Progenitor cell of endocrine pancreas (in vitro differentiated cells): ENCODE results near the gene IHH. TPM values are rescaled to one million over a fixed set of nuclear protein-coding genes. Genes with fewer than 3 reads are reported as not detected.
A peak's percentile ranks its signal among the peaks of the same experiment; 100 is the strongest.

Source experiments
- DNase-seq: peaks from one replicate; pipeline ENCODE4 v3.0.0; 2021; ENCODE audit warnings: low spot score; ENCODE audit not compliant: unreplicated experiment
- H3K27ac Mint-ChIP-seq: 2 replicates; pipeline ENCODE4 v1.8.0; 2021; ENCODE audit warnings: mild to moderate bottlenecking, moderate library complexity, mixed read lengths
- H3K27me3 Mint-ChIP-seq: 2 replicates; pipeline ENCODE4 v1.8.0; 2021; ENCODE audit warnings: mixed read lengths
- H3K36me3 Mint-ChIP-seq: 2 replicates; pipeline ENCODE4 v1.8.0; 2022; ENCODE audit warnings: mixed read lengths; ENCODE audit not compliant: insufficient read depth
- H3K4me1 Mint-ChIP-seq: 2 replicates; pipeline ENCODE4 v1.8.0; 2021; ENCODE audit warnings: low read depth, mixed read lengths
- H3K4me3 Mint-ChIP-seq: 2 replicates; pipeline ENCODE4 v1.8.0; 2021; ENCODE audit warnings: low read depth, mild to moderate bottlenecking, moderate library complexity, mixed read lengths
- H3K9me3 Mint-ChIP-seq: 2 replicates; pipeline ENCODE4 v1.8.0; 2021; ENCODE audit warnings: low read depth, mixed read lengths
- total RNA-seq: library from RNA; stranded (reverse); gene quantifications from 2 replicates; pipeline ENCODE4 v1.2.1, GENCODE V29; 2021
- TF ChIP-seq, protein P1 (sequence below): fragments of 200-600 bp; sonication (generic); IDR thresholded peaks from one replicate; pipeline ENCODE4 v1.5.0; 2021; ENCODE audit warnings: antibody characterized with exemption, mild to moderate bottlenecking; ENCODE audit not compliant: unreplicated experiment

IHH gene
- total RNA-seq, 1 donor from 2014 or later, result 17.3 TPM

DNA sequence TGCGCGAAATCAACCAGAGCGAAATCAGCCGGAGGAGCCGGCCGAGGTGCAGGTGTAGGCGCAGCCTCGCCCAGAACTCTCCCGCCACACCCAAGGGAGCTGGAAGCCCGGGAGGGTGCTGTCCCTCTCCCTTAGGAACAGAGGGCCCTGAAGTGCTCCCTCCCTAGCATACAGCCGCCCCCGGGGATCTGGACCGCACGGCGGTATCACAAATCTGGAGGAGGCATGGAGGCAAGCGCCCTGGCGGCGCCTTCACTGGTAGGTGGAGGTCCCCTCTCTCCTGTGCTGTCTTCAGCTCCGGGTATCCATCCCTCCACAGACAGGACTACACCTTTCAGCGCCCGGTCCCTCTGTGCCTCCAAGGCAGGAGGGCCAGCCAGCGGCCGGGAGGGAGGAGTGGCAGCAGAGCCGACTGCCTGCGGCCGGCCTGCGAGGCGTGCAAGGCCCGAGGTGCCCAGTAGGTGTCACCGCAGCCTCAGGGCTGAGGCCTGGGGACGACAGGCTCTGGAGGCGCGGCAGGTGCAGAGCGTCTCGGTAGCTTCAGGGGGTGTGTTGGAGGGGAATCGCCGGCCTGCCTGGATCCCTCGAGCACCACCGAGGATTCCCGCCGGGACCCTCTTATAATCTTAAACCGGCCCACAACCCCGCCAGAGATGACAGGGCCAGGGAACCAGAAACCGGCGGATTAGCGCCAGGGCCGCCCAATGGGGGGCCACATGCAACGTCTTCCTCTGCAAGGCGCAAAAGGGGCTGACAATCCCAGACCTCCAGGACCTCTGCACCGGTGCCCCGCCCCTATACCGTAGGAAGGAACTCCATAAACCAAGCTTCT, 2.8 kb downstream of the IHH start:
- TF ChIP-seq, protein P1, sequence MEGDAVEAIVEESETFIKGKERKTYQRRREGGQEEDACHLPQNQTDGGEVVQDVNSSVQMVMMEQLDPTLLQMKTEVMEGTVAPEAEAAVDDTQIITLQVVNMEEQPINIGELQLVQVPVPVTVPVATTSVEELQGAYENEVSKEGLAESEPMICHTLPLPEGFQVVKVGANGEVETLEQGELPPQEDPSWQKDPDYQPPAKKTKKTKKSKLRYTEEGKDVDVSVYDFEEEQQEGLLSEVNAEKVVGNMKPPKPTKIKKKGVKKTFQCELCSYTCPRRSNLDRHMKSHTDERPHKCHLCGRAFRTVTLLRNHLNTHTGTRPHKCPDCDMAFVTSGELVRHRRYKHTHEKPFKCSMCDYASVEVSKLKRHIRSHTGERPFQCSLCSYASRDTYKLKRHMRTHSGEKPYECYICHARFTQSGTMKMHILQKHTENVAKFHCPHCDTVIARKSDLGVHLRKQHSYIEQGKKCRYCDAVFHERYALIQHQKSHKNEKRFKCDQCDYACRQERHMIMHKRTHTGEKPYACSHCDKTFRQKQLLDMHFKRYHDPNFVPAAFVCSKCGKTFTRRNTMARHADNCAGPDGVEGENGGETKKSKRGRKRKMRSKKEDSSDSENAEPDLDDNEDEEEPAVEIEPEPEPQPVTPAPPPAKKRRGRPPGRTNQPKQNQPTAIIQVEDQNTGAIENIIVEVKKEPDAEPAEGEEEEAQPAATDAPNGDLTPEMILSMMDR, result peak; percentile 92
- peak; percentile 72 for DNase-seq
- Mint-ChIP-seq H3K9me3 (no peaks in the 10 kb centered on the region), H3K4me1 (peaks cover 11% of the 10 kb centered on the region), H3K4me3 (peak overlapping the region; percentile 84), H3K27me3 (peaks cover 51% of the 10 kb centered on the region), H3K27ac (no peak overlapping the region), H3K36me3 (peaks cover 2% of the 10 kb centered on the region)

- TF ChIP-seq, protein P1, result no peak
- Mint-ChIP-seq H3K27ac (no peak overlapping the region), H3K9me3 (no peaks in the 10 kb centered on the region), H3K4me3 (no peak overlapping the region), H3K36me3 (peaks cover 2% of the 10 kb centered on the region), H3K4me1 (peaks cover 11% of the 10 kb centered on the region), H3K27me3 (peaks cover 49% of the 10 kb centered on the region)
- no peak for DNase-seq
These were observed 3.6 kb downstream of the IHH start for GRCh38 chr2:219056896-219057708.

DNA sequence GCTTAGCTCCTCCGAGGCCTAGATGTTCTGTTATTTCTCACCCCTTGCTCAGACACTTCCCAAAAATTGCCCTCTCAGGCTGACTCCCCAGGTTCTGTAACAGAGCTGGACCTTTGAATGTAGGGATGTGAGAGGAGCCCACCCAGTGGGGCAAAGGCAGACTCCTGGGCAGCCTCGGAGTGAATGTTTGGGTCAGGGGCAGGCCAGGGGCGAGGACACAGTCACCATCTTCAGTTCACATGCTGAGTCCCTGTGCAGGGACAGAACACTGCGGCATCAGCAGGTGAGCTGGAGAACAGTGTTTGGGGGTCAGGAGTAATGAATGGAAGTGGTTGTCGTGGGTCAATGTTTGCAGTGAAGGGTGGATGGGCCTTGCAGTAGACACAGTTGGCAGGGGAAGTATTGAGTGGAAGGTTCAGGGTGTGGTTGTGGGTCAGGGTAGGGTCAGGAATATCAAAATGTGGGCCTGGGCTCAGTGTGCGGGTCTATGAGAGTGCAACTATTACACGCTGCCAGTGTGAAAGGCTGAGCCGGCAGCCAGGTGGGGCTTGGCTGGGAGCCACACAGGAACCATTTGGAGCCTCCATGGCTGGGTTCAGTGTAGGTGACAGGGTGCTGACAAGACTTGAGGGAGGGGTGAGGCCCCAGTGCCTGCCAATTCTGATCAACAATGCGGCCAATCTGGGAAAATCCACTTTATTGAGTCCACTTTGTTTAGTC, 4.4 kb downstream of the IHH start:
- H3K27me3 Mint-ChIP-seq, result peaks cover 45% of the 10 kb centered on the region
- H3K36me3 Mint-ChIP-seq, result peaks cover 2% of the 10 kb centered on the region
- no peak for DNase-seq
- peaks cover 9% of the 10 kb centered on the region for H3K4me1 Mint-ChIP-seq
- no peaks in the 10 kb centered on the region for H3K9me3 Mint-ChIP-seq
- TF ChIP-seq, protein P1, result no peak
- H3K4me3 Mint-ChIP-seq, result no peak overlapping the region
- no peak overlapping the region for H3K27ac Mint-ChIP-seq

GRCh38 chr2:219054956-219055903, 5.5 kb downstream of the IHH start:
- Mint-ChIP-seq H3K4me1 (peaks cover 8% of the 10 kb centered on the region), H3K27me3 (peaks cover 52% of the 10 kb centered on the region), H3K9me3 (no peaks in the 10 kb centered on the region), H3K27ac (no peak overlapping the region), H3K36me3 (peaks cover 2% of the 10 kb centered on the region), H3K4me3 (no peak overlapping the region)
- no peak for DNase-seq
- TF ChIP-seq, protein P1, result no peak
